ENCODE data around the gene MORN5. TPM values are rescaled to one million over a fixed set of nuclear protein-coding genes. Genes with fewer than 3 reads are reported as not detected.
"Not testable (repeated sequence)": the region's sequence is repeated elsewhere in the genome, so short reads cannot be mapped to it uniquely, and the experiment has no call there.

MORN5 gene
- polyA plus RNA-seq (ENCODE audit: insufficient read length) = not detected

GRCh38 chr9:122159026-122159924, at the start of gene MORN5, which contains the start of gene NDUFA8:
MORN5 (plus strand) TSS chr9:122159908; CDS start chr9:122159973, 65 bp downstream.
NDUFA8 (minus strand) TSS chr9:122159779; CDS start chr9:122159677, 102 bp downstream.
- peak; percentile 86 for DNase-seq (ENCODE audit: low read depth)

- DNase-seq (ENCODE audit: low read depth) = no peak
These were observed 49.4 kb upstream of the MORN5 start for GRCh38 chr9:122110100-122110833.

GRCh38 chr9:122111413-122112085, 48.2 kb upstream of the MORN5 start:
- no peak for DNase-seq (ENCODE audit: low read depth)

- DNase-seq (ENCODE audit: low read depth) = no peak
These were observed 47.5 kb upstream of the MORN5 start for GRCh38 chr9:122112238-122112637.

GRCh38 chr9:122113574-122113973, 46.1 kb upstream of the MORN5 start:
- no peak for DNase-seq (ENCODE audit: low read depth)

- DNase-seq (ENCODE audit: low read depth) = no peak
These were observed 44.3 kb upstream of the MORN5 start for GRCh38 chr9:122115176-122116035.

GRCh38 chr9:122116040-122116439, 43.7 kb upstream of the MORN5 start:
- DNase-seq (ENCODE audit: low read depth) = no peak

- no peak for DNase-seq (ENCODE audit: low read depth)
These were observed 43.1 kb upstream of the MORN5 start for GRCh38 chr9:122116448-122117173.

- DNase-seq (ENCODE audit: low read depth) = not testable (repeated sequence)
These were observed 42.5 kb upstream of the MORN5 start for GRCh38 chr9:122117241-122117640.

- no peak for DNase-seq (ENCODE audit: low read depth)
These were observed 41.2 kb upstream of the MORN5 start for GRCh38 chr9:122118343-122119165.

GRCh38 chr9:122119166-122119521, 40.6 kb upstream of the MORN5 start:
- DNase-seq (ENCODE audit: low read depth) = no peak

- no peak for DNase-seq (ENCODE audit: low read depth)
These were observed 40.0 kb upstream of the MORN5 start for GRCh38 chr9:122119721-122120120.

GRCh38 chr9:122120316-122121071, 39.2 kb upstream of the MORN5 start:
- DNase-seq (ENCODE audit: low read depth) = no peak

GRCh38 chr9:122121391-122121790, 38.3 kb upstream of the MORN5 start:
- no peak for DNase-seq (ENCODE audit: low read depth)

GRCh38 chr9:122121931-122122330, 37.8 kb upstream of the MORN5 start:
- no peak for DNase-seq (ENCODE audit: low read depth)

GRCh38 chr9:122122468-122122867, 37.2 kb upstream of the MORN5 start:
- no peak for DNase-seq (ENCODE audit: low read depth)

GRCh38 chr9:122122903-122123632, 36.6 kb upstream of the MORN5 start:
- DNase-seq (ENCODE audit: low read depth) = no peak

GRCh38 chr9:122124048-122124447, 35.7 kb upstream of the MORN5 start:
- DNase-seq (ENCODE audit: low read depth) = no peak
